ENCODE data around the gene SHISA7. TPM values are rescaled to one million over a fixed set of nuclear protein-coding genes. Genes with fewer than 3 reads are reported as not detected.
A peak's percentile ranks its signal among the peaks of the same experiment; 100 is the strongest.

The SHISA7 gene
- total and polyA plus RNA-seq, 2 of the 4 experiments (the other 2 are of a cell fraction), result not detected

DNA sequence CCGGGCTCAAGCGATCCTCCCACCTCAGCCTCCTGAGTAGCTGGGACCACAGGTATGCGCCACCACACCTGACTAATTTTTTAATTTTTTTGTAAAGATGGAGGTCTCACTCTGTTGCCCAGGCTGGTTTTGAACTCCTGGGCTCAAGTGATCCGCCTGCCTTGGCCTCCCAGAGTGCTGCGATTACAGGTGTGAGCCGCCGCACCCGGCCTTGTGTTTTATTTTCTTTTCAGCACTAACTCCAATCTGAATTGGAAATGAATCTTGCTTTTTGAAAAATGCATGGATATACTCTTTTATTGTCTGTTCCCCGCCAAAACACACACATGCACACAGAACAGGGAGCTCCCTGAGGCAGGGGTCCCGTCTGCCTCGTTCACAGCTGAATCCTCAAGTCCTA lies 19.6 kb upstream of the SHISA7 start:
- no peak overlapping the region for H2BK20ac ChIP-seq (ENCODE audit: low read depth, low read length)
- H3K4me2 ChIP-seq (ENCODE audit: low read depth, low read length), result no peak overlapping the region
- no peak overlapping the region for H3K4me3 ChIP-seq (ENCODE audit: insufficient read depth, low read depth, low read length)
- H3K9me1 ChIP-seq (ENCODE audit: insufficient read depth, low read length), result 0 out of 2 replicates have a peak, but pooled peaks cover 4% of the 10 kb centered on the region
- POLR2A ChIA-PET (ENCODE audit: unreplicated experiment), result no interaction called here
- H2BK5ac ChIP-seq (ENCODE audit: low read depth, low read length, poor library complexity, severe bottlenecking), result no peak overlapping the region
- intact Hi-C loops (cut with micrococcal nuclease) (no loop called here), in situ Hi-C loops (cut with MboI; ENCODE audit: low sequenced_read_pairs) (no loop called here), dilution Hi-C loops (cut with HindIII; ENCODE audit: low sequenced_read_pairs, unreplicated experiment) (no loop called here)
- H3K9me3 ChIP-seq (ENCODE audit: control insufficient read depth, insufficient read depth, low read length), result no peaks in the 10 kb centered on the region
- no peak overlapping the region for H3K4ac ChIP-seq (ENCODE audit: low read depth, low read length)
- H2BK120ac ChIP-seq (ENCODE audit: low read depth, low read length), result no peak overlapping the region
- peaks cover 7% of the 10 kb centered on the region for H3K4me1 ChIP-seq (ENCODE audit: control insufficient read depth, insufficient read depth, low read length)
- H3K79me1 ChIP-seq (ENCODE audit: low read depth in 1 of 2, low read length in 2 of 2), result peaks cover 5 to 24% of the 10 kb centered on the region in 2 experiments; a peak in 3 of 4 replicates
- H3K23ac ChIP-seq (ENCODE audit: low read depth, low read length), result no peak overlapping the region
- ATAC-seq (ENCODE audit: low read depth) (no peak), DNase-seq (no peak)
- H4K91ac ChIP-seq (ENCODE audit: insufficient read depth, low read depth, low read length), result no peak overlapping the region
- H4K20me1 ChIP-seq (ENCODE audit: insufficient read depth, low read length), result peaks cover 4% of the 10 kb centered on the region; the same call in 1 of the 2 replicates
- H3K18ac ChIP-seq (ENCODE audit: low read depth, low read length), result no peak overlapping the region
- no peak overlapping the region for H2AFZ ChIP-seq (replicated peaks; ENCODE audit: low read length, poor library complexity)
- no peak for TF ChIP-seq RFX5 (IDR thresholded peaks at IDR 0.05; ENCODE audit: low read depth, low read length)
- no peak for TF ChIP-seq RAD21 (IDR thresholded peaks at IDR 0.05; ENCODE audit: low read length)
- TF ChIP-seq, protein P1, sequence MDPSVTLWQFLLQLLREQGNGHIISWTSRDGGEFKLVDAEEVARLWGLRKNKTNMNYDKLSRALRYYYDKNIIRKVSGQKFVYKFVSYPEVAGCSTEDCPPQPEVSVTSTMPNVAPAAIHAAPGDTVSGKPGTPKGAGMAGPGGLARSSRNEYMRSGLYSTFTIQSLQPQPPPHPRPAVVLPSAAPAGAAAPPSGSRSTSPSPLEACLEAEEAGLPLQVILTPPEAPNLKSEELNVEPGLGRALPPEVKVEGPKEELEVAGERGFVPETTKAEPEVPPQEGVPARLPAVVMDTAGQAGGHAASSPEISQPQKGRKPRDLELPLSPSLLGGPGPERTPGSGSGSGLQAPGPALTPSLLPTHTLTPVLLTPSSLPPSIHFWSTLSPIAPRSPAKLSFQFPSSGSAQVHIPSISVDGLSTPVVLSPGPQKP (IDR thresholded peaks at IDR 0.05; ENCODE audit: borderline replicate concordance, low read depth, low read length), result no peak
- TF ChIP-seq, protein P2, sequence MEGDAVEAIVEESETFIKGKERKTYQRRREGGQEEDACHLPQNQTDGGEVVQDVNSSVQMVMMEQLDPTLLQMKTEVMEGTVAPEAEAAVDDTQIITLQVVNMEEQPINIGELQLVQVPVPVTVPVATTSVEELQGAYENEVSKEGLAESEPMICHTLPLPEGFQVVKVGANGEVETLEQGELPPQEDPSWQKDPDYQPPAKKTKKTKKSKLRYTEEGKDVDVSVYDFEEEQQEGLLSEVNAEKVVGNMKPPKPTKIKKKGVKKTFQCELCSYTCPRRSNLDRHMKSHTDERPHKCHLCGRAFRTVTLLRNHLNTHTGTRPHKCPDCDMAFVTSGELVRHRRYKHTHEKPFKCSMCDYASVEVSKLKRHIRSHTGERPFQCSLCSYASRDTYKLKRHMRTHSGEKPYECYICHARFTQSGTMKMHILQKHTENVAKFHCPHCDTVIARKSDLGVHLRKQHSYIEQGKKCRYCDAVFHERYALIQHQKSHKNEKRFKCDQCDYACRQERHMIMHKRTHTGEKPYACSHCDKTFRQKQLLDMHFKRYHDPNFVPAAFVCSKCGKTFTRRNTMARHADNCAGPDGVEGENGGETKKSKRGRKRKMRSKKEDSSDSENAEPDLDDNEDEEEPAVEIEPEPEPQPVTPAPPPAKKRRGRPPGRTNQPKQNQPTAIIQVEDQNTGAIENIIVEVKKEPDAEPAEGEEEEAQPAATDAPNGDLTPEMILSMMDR (conservative IDR thresholded peaks at IDR 0.05; ENCODE audit: low read depth, low read length), result no peak
- TF ChIP-seq MAZ (IDR thresholded peaks at IDR 0.05; ENCODE audit: borderline replicate concordance, low read depth, low read length), result no peak
- no peak for TF ChIP-seq CEBPB (IDR thresholded peaks at IDR 0.05; ENCODE audit: low read depth, low read length)
- TF ChIP-seq FOS (IDR thresholded peaks at IDR 0.05; ENCODE audit: low read depth, low read length), result no peak
- no peak for TF ChIP-seq SMC3 (IDR thresholded peaks at IDR 0.05; ENCODE audit: low read depth, low read length)
- TF ChIP-seq CHD1 (IDR thresholded peaks at IDR 0.05; ENCODE audit: low read depth, low read length), result no peak
- TF ChIP-seq RCOR1 (IDR thresholded peaks at IDR 0.05; ENCODE audit: insufficient replicate concordance, low read length), result no peak
- TF ChIP-seq, protein P3, sequence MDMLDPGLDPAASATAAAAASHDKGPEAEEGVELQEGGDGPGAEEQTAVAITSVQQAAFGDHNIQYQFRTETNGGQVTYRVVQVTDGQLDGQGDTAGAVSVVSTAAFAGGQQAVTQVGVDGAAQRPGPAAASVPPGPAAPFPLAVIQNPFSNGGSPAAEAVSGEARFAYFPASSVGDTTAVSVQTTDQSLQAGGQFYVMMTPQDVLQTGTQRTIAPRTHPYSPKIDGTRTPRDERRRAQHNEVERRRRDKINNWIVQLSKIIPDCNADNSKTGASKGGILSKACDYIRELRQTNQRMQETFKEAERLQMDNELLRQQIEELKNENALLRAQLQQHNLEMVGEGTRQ (IDR thresholded peaks at IDR 0.05; ENCODE audit: low read depth, low read length), result no peak
- TF ChIP-seq MXI1 (IDR thresholded peaks at IDR 0.05; ENCODE audit: borderline replicate concordance, low read depth, low read length), result no peak
- TF ChIP-seq MAFK (IDR thresholded peaks at IDR 0.05; ENCODE audit: low read depth, low read length), result no peak
- no peak for TF ChIP-seq NFE2L2 (IDR thresholded peaks at IDR 0.05; ENCODE audit: low read depth, low read length)
- no peak for TF ChIP-seq BHLHE40 (IDR thresholded peaks at IDR 0.05; ENCODE audit: low read depth, low read length)
- peak overlapping the region; percentile 55; the same call in 1 of the 2 replicates for H2AK5ac ChIP-seq (ENCODE audit: low read depth, low read length)
- H3K56ac ChIP-seq (ENCODE audit: extremely low read depth, insufficient read depth, low read length), result no peak overlapping the region
- no peaks in the 10 kb centered on the region for H3K27me3 ChIP-seq (ENCODE audit: control insufficient read depth, insufficient read depth, low read length)
- no peak overlapping the region for H3K14ac ChIP-seq (replicated peaks; ENCODE audit: low read depth, low read length)
- no peak overlapping the region for H3K27ac ChIP-seq (ENCODE audit: insufficient read depth, low read length)
- peak overlapping the region in 1 of 2 experiments; percentile 98; a peak in 1 of 4 replicates for H4K8ac ChIP-seq (ENCODE audit: low read depth in 2 of 2, low read length in 2 of 2)
- no TSS peak for BruUV-seq (replicated peaks)
- no peak overlapping the region for H2BK15ac ChIP-seq (ENCODE audit: low read depth, low read length)
- CTCF ChIA-PET, result no interaction called here
- WGBS, 2 experiments (ENCODE audit: extremely low coverage in 2 of 2, insufficient read length in 1 of 2), result no CpG with 5 or more reads among the region's 11 CpGs
- no peak overlapping the region for H2AK9ac ChIP-seq (replicated peaks; ENCODE audit: low read depth, low read length, poor library complexity)
- no peak overlapping the region for H4K5ac ChIP-seq (ENCODE audit: low read depth, low read length)
- no peak overlapping the region for H3K9ac ChIP-seq (ENCODE audit: low read depth, low read length)
- no peaks in the 10 kb centered on the region for H3K36me3 ChIP-seq (ENCODE audit: control insufficient read depth, insufficient read depth, low read length)

Measured in IMR-90 (cell line).